ENCODE data around the gene ZNF189.

DNA sequence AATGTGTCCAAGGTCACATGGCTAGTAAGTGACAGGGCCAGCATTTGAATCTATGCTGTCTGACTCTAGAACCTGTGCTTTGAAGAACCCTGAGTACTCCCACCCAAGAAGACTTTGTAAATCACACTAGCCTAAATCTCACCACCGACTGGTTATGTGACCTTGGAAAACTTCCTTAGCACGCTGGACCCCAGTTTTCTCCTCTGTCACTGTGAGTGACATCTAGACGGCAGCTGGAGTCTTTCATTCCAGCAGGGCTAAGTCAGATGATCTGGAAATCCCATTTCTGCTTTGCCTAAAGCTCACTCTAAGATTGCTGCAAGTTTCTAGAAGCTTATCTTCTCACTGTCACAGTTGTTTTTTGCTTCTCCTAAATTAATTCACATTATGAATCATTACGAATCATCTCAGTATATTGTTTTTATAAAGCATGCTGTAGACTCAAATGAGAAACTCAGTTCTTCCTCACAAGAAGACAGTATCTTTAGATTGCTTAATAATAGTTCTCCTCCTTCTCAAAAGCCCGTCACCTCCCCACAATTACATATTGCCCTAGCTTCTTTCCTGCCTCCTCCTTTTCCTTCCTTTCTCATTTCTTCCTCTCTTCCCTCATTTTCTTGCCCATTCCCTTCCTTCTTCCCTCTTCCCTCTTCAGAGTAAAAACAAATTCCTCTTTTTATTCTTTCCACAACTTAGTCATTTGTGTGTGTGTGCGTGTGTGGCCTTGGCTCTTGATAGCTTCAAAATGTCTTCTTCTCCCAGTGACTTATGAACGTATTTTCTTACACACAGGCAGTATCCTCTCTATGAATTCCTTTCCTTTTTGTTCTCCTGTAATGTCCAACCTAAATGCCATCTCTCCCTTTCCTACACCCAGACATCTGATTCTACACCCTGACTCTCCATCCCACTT, 20.1 kb downstream of the ZNF189 start:
- TF ChIP-seq, protein P1, sequence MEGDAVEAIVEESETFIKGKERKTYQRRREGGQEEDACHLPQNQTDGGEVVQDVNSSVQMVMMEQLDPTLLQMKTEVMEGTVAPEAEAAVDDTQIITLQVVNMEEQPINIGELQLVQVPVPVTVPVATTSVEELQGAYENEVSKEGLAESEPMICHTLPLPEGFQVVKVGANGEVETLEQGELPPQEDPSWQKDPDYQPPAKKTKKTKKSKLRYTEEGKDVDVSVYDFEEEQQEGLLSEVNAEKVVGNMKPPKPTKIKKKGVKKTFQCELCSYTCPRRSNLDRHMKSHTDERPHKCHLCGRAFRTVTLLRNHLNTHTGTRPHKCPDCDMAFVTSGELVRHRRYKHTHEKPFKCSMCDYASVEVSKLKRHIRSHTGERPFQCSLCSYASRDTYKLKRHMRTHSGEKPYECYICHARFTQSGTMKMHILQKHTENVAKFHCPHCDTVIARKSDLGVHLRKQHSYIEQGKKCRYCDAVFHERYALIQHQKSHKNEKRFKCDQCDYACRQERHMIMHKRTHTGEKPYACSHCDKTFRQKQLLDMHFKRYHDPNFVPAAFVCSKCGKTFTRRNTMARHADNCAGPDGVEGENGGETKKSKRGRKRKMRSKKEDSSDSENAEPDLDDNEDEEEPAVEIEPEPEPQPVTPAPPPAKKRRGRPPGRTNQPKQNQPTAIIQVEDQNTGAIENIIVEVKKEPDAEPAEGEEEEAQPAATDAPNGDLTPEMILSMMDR (conservative IDR thresholded peaks at IDR 0.05), result no peak
- no peak for TF ChIP-seq EZH2 (IDR thresholded peaks at IDR 0.05; ENCODE audit: low read depth)

All from PC-9 (cell line).